Neural cell (in vitro differentiated cells): ENCODE measurements around the gene TP53TG5. TPM values are rescaled to one million over a fixed set of nuclear protein-coding genes. Genes with fewer than 3 reads are reported as not detected.

ENCODE experiments used
- H2AFZ ChIP-seq: fragments of 200-600, 300-800 bp; sonication (generic), shearing (Covaris generic); 2 replicates; pipeline ENCODE4 v1.6.0; 2014; ENCODE audit warnings: low read depth, mild to moderate bottlenecking, antibody characterized with exemption, low read length, moderate library complexity
- H3F3A ChIP-seq: fragments of 200-600 bp; shearing (Covaris generic); 2 replicates; pipeline ENCODE4 v1.6.1; 2016; ENCODE audit warnings: mild to moderate bottlenecking, moderate library complexity, mixed read lengths, antibody characterized with exemption, low read length; ENCODE audit not compliant: insufficient read depth, poor library complexity, severe bottlenecking
- H3K27ac ChIP-seq: fragments of 200-600, 300-800 bp; sonication (generic), shearing (Covaris generic); 2 replicates; pipeline ENCODE4 v1.5.1; 2014; ENCODE audit warnings: mild to moderate bottlenecking, low read length, moderate library complexity
- H3K27me3 ChIP-seq: fragments of 300-800, 200-600 bp; sonication (generic), shearing (Covaris generic); 2 replicates; pipeline ENCODE4 v1.6.0; 2014; ENCODE audit warnings: mild to moderate bottlenecking, low read depth, low read length, moderate library complexity; ENCODE audit not compliant: insufficient read depth
- H3K36me3 ChIP-seq: fragments of 300-800, 200-600 bp; sonication (generic), shearing (Covaris generic); 2 replicates; pipeline ENCODE4 v1.5.1; 2014; ENCODE audit warnings: mild to moderate bottlenecking, antibody characterized with exemption, low read length, moderate library complexity; ENCODE audit not compliant: insufficient read depth
- H3K4me2 ChIP-seq: fragments of 300-800, 200-600 bp; sonication (generic), shearing (Covaris generic); 2 replicates; pipeline ENCODE4 v1.6.0; 2014; ENCODE audit warnings: mild to moderate bottlenecking, low read length
- H3K4me3 ChIP-seq: fragments of 300-800, 200-600 bp; sonication (generic), shearing (Covaris generic); 2 replicates; pipeline ENCODE4 v1.5.1; 2014; ENCODE audit warnings: mild to moderate bottlenecking, low read length, moderate library complexity
- H3K79me2 ChIP-seq: fragments of 200-600 bp; shearing (Covaris generic); replicated peaks from 2 replicates; pipeline ENCODE4 v1.6.0; 2014; ENCODE audit warnings: mild to moderate bottlenecking, low read length, moderate library complexity; ENCODE audit not compliant: insufficient read depth
- H3K9ac ChIP-seq: fragments of 300-800, 200-600 bp; sonication (generic), shearing (Covaris generic); 2 replicates; pipeline ENCODE4 v1.6.1; 2016; ENCODE audit warnings: mild to moderate bottlenecking, low read length, mixed read lengths
- H3K9me2 ChIP-seq: fragments of 200-600 bp; shearing (Covaris generic); 2 replicates; pipeline ENCODE4 v1.6.1; 2016; ENCODE audit warnings: mild to moderate bottlenecking, low read length, mixed read lengths; ENCODE audit not compliant: insufficient read depth
- H3K9me3 ChIP-seq: fragments of 200-600, 300-800 bp; sonication (generic), shearing (Covaris generic); 2 replicates; pipeline ENCODE4 v1.6.1; 2016; ENCODE audit warnings: mild to moderate bottlenecking, mixed run types, low read length, moderate library complexity, mixed read lengths
- H4K20me1 ChIP-seq: fragments of 200-600 bp; shearing (Covaris generic); 2 replicates; pipeline ENCODE4 v1.6.1; 2016; ENCODE audit warnings: mild to moderate bottlenecking, mixed run types; ENCODE audit not compliant: insufficient read depth
- CTCF ChIP-seq: fragments of 450-650 bp; IDR thresholded peaks from 2 replicates; pipeline ENCODE4 v1.5.1; 2014; ENCODE audit warnings: antibody characterized with exemption, mild to moderate bottlenecking, moderate library complexity; ENCODE audit not compliant: poor library complexity, severe bottlenecking
- EP300 ChIP-seq: fragments of 450-650 bp; conservative IDR thresholded peaks from 2 replicates; pipeline ENCODE4 v1.6.1; 2014; ENCODE audit warnings: antibody characterized with exemption, mild to moderate bottlenecking, moderate library complexity; ENCODE audit not compliant: poor library complexity, severe bottlenecking
- EZH2 ChIP-seq: fragments of 200-600, 300-800 bp; shearing (Covaris generic), sonication (generic); IDR thresholded peaks from 2 replicates; pipeline ENCODE4 v1.6.1; 2014; ENCODE audit warnings: antibody characterized with exemption, low read length, borderline replicate concordance, mild to moderate bottlenecking; ENCODE audit not compliant: insufficient read depth, poor library complexity, severe bottlenecking
- MXI1 ChIP-seq: fragments of 450-650 bp; conservative IDR thresholded peaks from 2 replicates; pipeline ENCODE4 v1.6.1; 2014; ENCODE audit warnings: antibody characterized with exemption, mild to moderate bottlenecking; ENCODE audit not compliant: poor library complexity, severe bottlenecking
- POLR2AphosphoS5 ChIP-seq: IDR thresholded peaks from 2 replicates; pipeline ENCODE4 v1.6.1; 2012
- RAD21 ChIP-seq: fragments of 450-650 bp; conservative IDR thresholded peaks from 2 replicates; pipeline ENCODE4 v1.6.1; 2014; ENCODE audit warnings: antibody characterized with exemption, mild to moderate bottlenecking, moderate library complexity
- SMC3 ChIP-seq: fragments of 450-650 bp; conservative IDR thresholded peaks from 2 replicates; pipeline ENCODE4 v1.6.1; 2014; ENCODE audit warnings: antibody characterized with exemption, mild to moderate bottlenecking, moderate library complexity; ENCODE audit not compliant: poor library complexity
- TAF1 ChIP-seq: IDR thresholded peaks from 2 replicates; pipeline ENCODE4 v1.6.1; 2012; ENCODE audit warnings: low read depth
- polyA plus RNA-seq: library from polyadenylated mRNA; depleted of rRNA; stranded (reverse); fragments of >200 nt; gene quantifications from 2 replicates; pipeline ENCODE4 v1.2.3, GENCODE V29; 2014
- TF ChIP-seq, protein P1 (sequence below): IDR thresholded peaks from 2 replicates; pipeline ENCODE4 v1.6.1; 2012; ENCODE audit warnings: borderline replicate concordance

TP53TG5 gene
- polyA plus RNA-seq, 1 donor from 2014 or later = not detected

GRCh38 chr20:45419188-45420091 lies 41.3 kb upstream of the TP53TG5 start:
- no peak overlapping the region for H3K27ac ChIP-seq
- TF ChIP-seq RAD21 (no peak), POLR2AphosphoS5 (no peak), TAF1 (no peak), EP300 (no peak), CTCF (no peak), MXI1 (no peak), SMC3 (no peak), EZH2 (no peak)
- TF ChIP-seq, protein P1, sequence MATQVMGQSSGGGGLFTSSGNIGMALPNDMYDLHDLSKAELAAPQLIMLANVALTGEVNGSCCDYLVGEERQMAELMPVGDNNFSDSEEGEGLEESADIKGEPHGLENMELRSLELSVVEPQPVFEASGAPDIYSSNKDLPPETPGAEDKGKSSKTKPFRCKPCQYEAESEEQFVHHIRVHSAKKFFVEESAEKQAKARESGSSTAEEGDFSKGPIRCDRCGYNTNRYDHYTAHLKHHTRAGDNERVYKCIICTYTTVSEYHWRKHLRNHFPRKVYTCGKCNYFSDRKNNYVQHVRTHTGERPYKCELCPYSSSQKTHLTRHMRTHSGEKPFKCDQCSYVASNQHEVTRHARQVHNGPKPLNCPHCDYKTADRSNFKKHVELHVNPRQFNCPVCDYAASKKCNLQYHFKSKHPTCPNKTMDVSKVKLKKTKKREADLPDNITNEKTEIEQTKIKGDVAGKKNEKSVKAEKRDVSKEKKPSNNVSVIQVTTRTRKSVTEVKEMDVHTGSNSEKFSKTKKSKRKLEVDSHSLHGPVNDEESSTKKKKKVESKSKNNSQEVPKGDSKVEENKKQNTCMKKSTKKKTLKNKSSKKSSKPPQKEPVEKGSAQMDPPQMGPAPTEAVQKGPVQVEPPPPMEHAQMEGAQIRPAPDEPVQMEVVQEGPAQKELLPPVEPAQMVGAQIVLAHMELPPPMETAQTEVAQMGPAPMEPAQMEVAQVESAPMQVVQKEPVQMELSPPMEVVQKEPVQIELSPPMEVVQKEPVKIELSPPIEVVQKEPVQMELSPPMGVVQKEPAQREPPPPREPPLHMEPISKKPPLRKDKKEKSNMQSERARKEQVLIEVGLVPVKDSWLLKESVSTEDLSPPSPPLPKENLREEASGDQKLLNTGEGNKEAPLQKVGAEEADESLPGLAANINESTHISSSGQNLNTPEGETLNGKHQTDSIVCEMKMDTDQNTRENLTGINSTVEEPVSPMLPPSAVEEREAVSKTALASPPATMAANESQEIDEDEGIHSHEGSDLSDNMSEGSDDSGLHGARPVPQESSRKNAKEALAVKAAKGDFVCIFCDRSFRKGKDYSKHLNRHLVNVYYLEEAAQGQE = no peak
- H4K20me1 ChIP-seq = no peaks in the 10 kb centered on the region
- H3K27me3 ChIP-seq = no peaks in the 10 kb centered on the region
- no peaks in the 10 kb centered on the region for H3K9me3 ChIP-seq
- peaks cover 9% of the 10 kb centered on the region for H3K79me2 ChIP-seq
- H3K9ac ChIP-seq = no peak overlapping the region
- H3F3A ChIP-seq = no peaks in the 10 kb centered on the region
- no peaks in the 10 kb centered on the region for H3K36me3 ChIP-seq
- H3K4me2 ChIP-seq = no peak overlapping the region
- no peaks in the 10 kb centered on the region for H3K9me2 ChIP-seq
- H2AFZ ChIP-seq = no peak overlapping the region
- H3K4me3 ChIP-seq = no peak overlapping the region

DNA sequence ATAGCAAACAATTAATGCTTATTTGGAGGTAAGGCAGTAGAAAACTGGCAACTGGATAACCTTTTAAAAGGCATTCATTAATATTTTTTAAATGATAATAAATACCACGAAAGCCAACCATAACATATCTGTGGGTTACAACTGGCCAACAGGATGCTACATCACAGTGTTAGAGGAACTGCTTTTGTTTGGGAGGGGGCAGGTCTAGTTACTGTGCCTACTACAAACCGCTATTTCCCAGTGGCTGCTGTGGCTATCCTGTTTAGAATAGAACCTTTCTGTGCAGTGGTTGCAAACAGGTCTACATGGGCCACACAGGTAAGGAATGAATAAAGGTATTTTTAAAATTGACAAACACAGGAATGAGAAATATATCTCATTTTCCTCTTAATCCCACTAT lies 38.8 kb upstream of the TP53TG5 start:
- Histone ChIP-seq H3K9me2 (no peaks in the 10 kb centered on the region), H3K27me3 (no peaks in the 10 kb centered on the region), H3K27ac (no peak overlapping the region), H3K9me3 (no peaks in the 10 kb centered on the region), H3K79me2 (peaks cover 9% of the 10 kb centered on the region), H3K4me2 (peak overlapping the region; percentile 49), H3K9ac (peak overlapping the region; percentile 72), H3K36me3 (no peaks in the 10 kb centered on the region), H2AFZ (no peak overlapping the region), H3F3A (no peaks in the 10 kb centered on the region), H4K20me1 (no peaks in the 10 kb centered on the region), H3K4me3 (peak overlapping the region; percentile 88)
- no peak for TF ChIP-seq RAD21
- no peak for TF ChIP-seq SMC3
